Thyroid gland (tissue), 4 donors: Measurements from ENCODE around the gene ADH1B. TPM values are rescaled to one million over a fixed set of nuclear protein-coding genes. Genes with fewer than 3 reads are reported as not detected.

Experiments
- DNase-seq, 2 donors: peaks; one replicate each; pipeline ENCODE4 v3.0.0-alpha.2; 2019
- H3K27ac ChIP-seq, 3 donors: fragments of 200-600 bp; sonication (generic); 1 replicate in 2 of 3; 2 replicates in 1 of 3; pipeline ENCODE4 v1.5.1; 2016 to 2019; ENCODE audit warnings: mild to moderate bottlenecking in 1 of 3, moderate library complexity in 1 of 3
- H3K27me3 ChIP-seq: fragments of 200-600 bp; sonication (generic); one replicate; pipeline ENCODE4 v1.5.1; 2019
- H3K36me3 ChIP-seq, 2 donors: fragments of 200-600 bp; sonication (generic); one replicate each; pipeline ENCODE4 v1.5.1; 2016 to 2019
- H3K4me1 ChIP-seq, 2 donors: fragments of 200-600 bp; sonication (generic); one replicate each; pipeline ENCODE4 v1.5.1; 2017 to 2019
- H3K4me3 ChIP-seq, 3 donors: fragments of 200-600 bp; sonication (generic); replicated peaks in 1 of 3; 1 replicate in 2 of 3; 2 replicates in 1 of 3; pipeline ENCODE4 v1.5.1; 2016; ENCODE audit warnings: mild to moderate bottlenecking in 1 of 3
- H3K9me3 ChIP-seq: fragments of 200-600 bp; sonication (generic); one replicate; pipeline ENCODE4 v1.5.1; 2017
- CTCF ChIP-seq, 6 experiments: fragments of 200-600 bp in 3 of 6; fragments of 450-650 bp in 3 of 6; sonication (generic) in 3 of 6; IDR thresholded peaks; one replicate each; pipeline ENCODE4 v1.5.1; 2016 to 2019; ENCODE audit warnings: antibody characterized with exemption in 6 of 6, mild to moderate bottlenecking in 2 of 6, inconsistent platforms in 1 of 6, moderate library complexity in 1 of 6
- POLR2A ChIP-seq, 2 donors: fragments of 450-650 bp; IDR thresholded peaks; one replicate each; pipeline ENCODE4 v1.6.1; 2017; ENCODE audit warnings: antibody characterized with exemption in 2 of 2, mild to moderate bottlenecking in 2 of 2, moderate library complexity in 1 of 2
- WGBS, 2 donors: methylation state at CpG; one replicate each; pipeline ENCODE4 v1.1.5; 2017; 5-methylcytosine and 5-hydroxymethylcytosine counted together
- intact Hi-C: fragments of 100-400 bp; cut with DNase I; formaldehyde crosslinking; loops from one replicate; pipeline ENCODE4 v1.15.1; 2023
- total RNA-seq, 4 donors: library from RNA; depleted of rRNA; stranded (reverse); fragments of >200 nt; gene quantifications; one replicate each; pipeline ENCODE4 v1.2.3, GENCODE V29; 2016

ADH1B gene
- total RNA-seq, 4 donors from 2014 or later = 156 to 898 (median 224) TPM

- Histone ChIP-seq H3K9me3 (no peaks in the 10 kb centered on the region), H3K27ac (no peak overlapping the region), H3K27me3 (no peaks in the 10 kb centered on the region), H3K4me3 (no peak overlapping the region), H3K4me1 (no peaks in the 10 kb centered on the region), H3K36me3 (no peaks in the 10 kb centered on the region)
- no peak for DNase-seq
- intact Hi-C loops = no loop called here
- TF ChIP-seq CTCF (IDR thresholded peaks at IDR 0.05) = no peak
- WGBS, 2 donors = 80 to 95% methylated on average over 3 of the region's 3 CpGs
Measured at GRCh38 chr4:99339172-99339571, 18.0 kb upstream of the ADH1B start.

- H3K27me3 ChIP-seq = no peaks in the 10 kb centered on the region
- TF ChIP-seq CTCF (IDR thresholded peaks at IDR 0.05) (no peak), POLR2A (IDR thresholded peaks at IDR 0.05) (no peak)
- H3K9me3 ChIP-seq = no peaks in the 10 kb centered on the region
- intact Hi-C loops = no loop called here
- no peaks in the 10 kb centered on the region for H3K36me3 ChIP-seq
- no peak overlapping the region for H3K27ac ChIP-seq
- no peak overlapping the region for H3K4me3 ChIP-seq
- WGBS, 2 donors = 74 to 75% methylated on average over 4 of the region's 4 CpGs
- no peak for DNase-seq
- no peaks in the 10 kb centered on the region for H3K4me1 ChIP-seq
Measured at GRCh38 chr4:99336553-99336952, 15.4 kb upstream of the ADH1B start.

- no peaks in the 10 kb centered on the region for H3K36me3 ChIP-seq
- 70 to 76% methylated on average over 1 of the region's 1 CpG for WGBS, 2 donors
- no peaks in the 10 kb centered on the region for H3K27me3 ChIP-seq
- TF ChIP-seq CTCF (IDR thresholded peaks at IDR 0.05) = no peak
- no peak for DNase-seq
- intact Hi-C loops = no loop called here
- no peak overlapping the region for H3K27ac ChIP-seq
- H3K4me1 ChIP-seq = no peaks in the 10 kb centered on the region
- no peak overlapping the region for H3K4me3 ChIP-seq
- H3K9me3 ChIP-seq = no peaks in the 10 kb centered on the region
Measured at GRCh38 chr4:99334880-99335279, 13.7 kb upstream of the ADH1B start.

- no peak for DNase-seq
- Histone ChIP-seq H3K4me3 (no peak overlapping the region), H3K4me1 (no peaks in the 10 kb centered on the region), H3K27me3 (no peaks in the 10 kb centered on the region), H3K27ac (no peak overlapping the region), H3K9me3 (no peaks in the 10 kb centered on the region), H3K36me3 (no peaks in the 10 kb centered on the region)
- WGBS, 2 donors = 74 to 83% methylated on average over 3 of the region's 3 CpGs
- no peak for TF ChIP-seq CTCF (IDR thresholded peaks at IDR 0.05)
- no peak for TF ChIP-seq POLR2A (IDR thresholded peaks at IDR 0.05)
- intact Hi-C loops = no loop called here
Measured at GRCh38 chr4:99330648-99331047, 9.4 kb upstream of the ADH1B start.

- 74 to 84% methylated on average over 2 of the region's 2 CpGs for WGBS, 2 donors
- intact Hi-C loops = no loop called here
- H3K9me3 ChIP-seq = no peaks in the 10 kb centered on the region
- no peak overlapping the region for H3K4me3 ChIP-seq
- H3K27me3 ChIP-seq = no peaks in the 10 kb centered on the region
- no peaks in the 10 kb centered on the region for H3K36me3 ChIP-seq
- no peak for DNase-seq
- TF ChIP-seq CTCF (IDR thresholded peaks at IDR 0.05) (no peak), POLR2A (IDR thresholded peaks at IDR 0.05) (no peak)
- no peak overlapping the region for H3K27ac ChIP-seq
- H3K4me1 ChIP-seq = no peaks in the 10 kb centered on the region
Measured at GRCh38 chr4:99329876-99330275, 8.7 kb upstream of the ADH1B start.
